Astrocyte (in vitro differentiated cells and primary cell): ENCODE results near the gene C6orf47. TPM values are rescaled to one million over a fixed set of nuclear protein-coding genes. Genes with fewer than 3 reads are reported as not detected.

Experiments
- DNase-seq: peaks from one replicate; pipeline ENCODE4 v3.0.0-alpha.2; 2010; ENCODE audit warnings: low read depth
- FAIRE-seq: peaks from 2 replicates; lab custom pipeline; 2011; peaks lifted over from hg19 to GRCh38; lab: Jason Lieb, UNC
- H2AFZ ChIP-seq: 2 replicates; pipeline ENCODE4 v1.6.0; 2012; ENCODE audit warnings: low read depth, low read length, inconsistent platforms
- H3K27ac ChIP-seq: 2 replicates; pipeline ENCODE4 v1.5.1; 2011; ENCODE audit warnings: low read depth, low read length, inconsistent platforms
- H3K27me3 ChIP-seq: 2 replicates; pipeline ENCODE4 v1.6.0; 2011; ENCODE audit warnings: low read length, inconsistent platforms; ENCODE audit not compliant: insufficient read depth
- H3K36me3 ChIP-seq: 2 replicates; pipeline ENCODE4 v1.5.1; 2011; ENCODE audit warnings: low read length, inconsistent platforms; ENCODE audit not compliant: insufficient read depth
- H3K4me1 ChIP-seq: 2 replicates; pipeline ENCODE4 v1.5.1; 2011; ENCODE audit warnings: low read length, inconsistent platforms; ENCODE audit not compliant: insufficient read depth
- H3K4me2 ChIP-seq: 2 replicates; pipeline ENCODE4 v1.6.0; 2012; ENCODE audit warnings: low read length, inconsistent platforms
- H3K4me3 ChIP-seq: 2 replicates; pipeline ENCODE4 v1.5.1; 2011; ENCODE audit warnings: low read depth, mild to moderate bottlenecking, low read length, inconsistent platforms; ENCODE audit not compliant: insufficient read depth
- H3K79me2 ChIP-seq: 2 replicates; pipeline ENCODE4 v1.6.0; 2012; ENCODE audit warnings: mild to moderate bottlenecking, low read length, inconsistent platforms; ENCODE audit not compliant: insufficient read depth
- H3K9ac ChIP-seq: 2 replicates; pipeline ENCODE4 v1.6.0; 2012; ENCODE audit warnings: mild to moderate bottlenecking, low read length, inconsistent platforms
- H3K9me3 ChIP-seq: 2 replicates; pipeline ENCODE4 v1.5.1; 2012; ENCODE audit warnings: low read depth, mild to moderate bottlenecking, low read length, inconsistent platforms; ENCODE audit not compliant: insufficient read depth
- H4K20me1 ChIP-seq: 2 replicates; pipeline ENCODE4 v1.6.0; 2012; ENCODE audit warnings: low read length, inconsistent platforms; ENCODE audit not compliant: insufficient read depth
- H3K27ac Mint-ChIP-seq: one replicate; pipeline ENCODE4 v1.8.0; 2021; ENCODE audit warnings: mild to moderate bottlenecking, mixed read lengths; ENCODE audit not compliant: unreplicated experiment
- H3K27me3 Mint-ChIP-seq: one replicate; pipeline ENCODE4 v1.8.0; 2021; ENCODE audit warnings: low read depth, mixed read lengths; ENCODE audit not compliant: unreplicated experiment
- H3K36me3 Mint-ChIP-seq: one replicate; pipeline ENCODE4 v1.8.0; 2021; ENCODE audit warnings: low read depth, mixed read lengths; ENCODE audit not compliant: unreplicated experiment
- H3K4me1 Mint-ChIP-seq: one replicate; pipeline ENCODE4 v1.8.0; 2021; ENCODE audit warnings: low read depth, mixed read lengths; ENCODE audit not compliant: unreplicated experiment
- H3K4me3 Mint-ChIP-seq: one replicate; pipeline ENCODE4 v1.8.0; 2021; ENCODE audit warnings: mild to moderate bottlenecking, moderate library complexity, mixed read lengths; ENCODE audit not compliant: unreplicated experiment
- H3K9me3 Mint-ChIP-seq: one replicate; pipeline ENCODE4 v1.8.0; 2021; ENCODE audit warnings: mild to moderate bottlenecking, mixed read lengths; ENCODE audit not compliant: unreplicated experiment
- EZH2 ChIP-seq: IDR thresholded peaks from 2 replicates; pipeline ENCODE4 v1.6.1; 2012; ENCODE audit warnings: mild to moderate bottlenecking, low read length, inconsistent platforms; ENCODE audit not compliant: insufficient read depth
- total RNA-seq: library from RNA; stranded (reverse); gene quantifications from 2 replicates; pipeline ENCODE4 v1.2.1, GENCODE V29; 2021
- TF ChIP-seq, protein P1 (sequence below): IDR thresholded peaks from 2 replicates; pipeline ENCODE4 v1.5.1; 2011; ENCODE audit warnings: low read depth, mild to moderate bottlenecking, inconsistent platforms, low read length, moderate library complexity; ENCODE audit not compliant: insufficient read depth

Gene C6orf47
- total RNA-seq, 1 donor from 2014 or later = 14.7 TPM

DNA sequence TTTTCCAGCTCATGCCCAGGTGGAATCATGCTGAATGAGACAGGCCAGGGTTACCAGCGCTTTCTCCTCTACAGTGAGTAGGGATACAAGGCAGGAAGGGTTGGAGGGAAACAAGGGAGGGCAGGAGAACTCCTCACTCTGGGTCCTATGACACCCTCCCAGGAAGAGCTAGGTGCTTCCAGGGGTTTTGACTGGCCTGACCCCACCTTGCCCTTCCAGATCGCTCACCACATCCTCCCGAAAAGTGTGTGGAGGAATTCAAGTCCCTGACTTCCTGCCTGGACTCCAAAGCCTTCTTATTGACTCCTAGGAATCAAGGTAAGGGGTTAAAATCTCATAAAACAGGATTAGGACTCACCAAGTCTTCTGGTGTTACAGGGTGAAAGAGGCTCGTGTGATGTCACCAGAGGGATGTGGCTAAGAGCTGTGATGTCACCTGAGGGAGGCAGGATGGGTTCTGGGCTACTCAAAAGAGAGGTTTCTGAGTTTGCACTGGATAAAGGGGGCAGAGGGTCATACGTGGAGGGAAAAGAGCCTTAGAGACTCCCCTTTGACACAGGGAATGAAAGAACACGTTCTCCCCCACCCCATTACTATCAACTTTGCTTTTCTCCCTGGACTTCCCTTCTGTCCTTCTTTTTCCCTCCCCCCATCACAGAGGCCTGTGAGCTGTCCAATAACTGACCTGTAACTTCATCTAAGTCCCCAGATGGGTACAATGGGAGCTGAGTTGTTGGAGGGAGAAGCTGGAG is 3.0 kb downstream of the C6orf47 start:
- no peak overlapping the region for H3K4me3 ChIP-seq
- H3K9ac ChIP-seq = no peak overlapping the region
- Mint-ChIP-seq H3K4me1 (peaks cover 14% of the 10 kb centered on the region), H3K27ac (no peak overlapping the region), H3K9me3 (no peaks in the 10 kb centered on the region), H3K27me3 (no peaks in the 10 kb centered on the region), H3K36me3 (peaks cover 23% of the 10 kb centered on the region), H3K4me3 (peak overlapping the region; percentile 79)
- H4K20me1 ChIP-seq = peaks cover 32% of the 10 kb centered on the region
- H3K4me2 ChIP-seq = peak overlapping the region; percentile 99
- no peak for TF ChIP-seq EZH2
- TF ChIP-seq, protein P1, sequence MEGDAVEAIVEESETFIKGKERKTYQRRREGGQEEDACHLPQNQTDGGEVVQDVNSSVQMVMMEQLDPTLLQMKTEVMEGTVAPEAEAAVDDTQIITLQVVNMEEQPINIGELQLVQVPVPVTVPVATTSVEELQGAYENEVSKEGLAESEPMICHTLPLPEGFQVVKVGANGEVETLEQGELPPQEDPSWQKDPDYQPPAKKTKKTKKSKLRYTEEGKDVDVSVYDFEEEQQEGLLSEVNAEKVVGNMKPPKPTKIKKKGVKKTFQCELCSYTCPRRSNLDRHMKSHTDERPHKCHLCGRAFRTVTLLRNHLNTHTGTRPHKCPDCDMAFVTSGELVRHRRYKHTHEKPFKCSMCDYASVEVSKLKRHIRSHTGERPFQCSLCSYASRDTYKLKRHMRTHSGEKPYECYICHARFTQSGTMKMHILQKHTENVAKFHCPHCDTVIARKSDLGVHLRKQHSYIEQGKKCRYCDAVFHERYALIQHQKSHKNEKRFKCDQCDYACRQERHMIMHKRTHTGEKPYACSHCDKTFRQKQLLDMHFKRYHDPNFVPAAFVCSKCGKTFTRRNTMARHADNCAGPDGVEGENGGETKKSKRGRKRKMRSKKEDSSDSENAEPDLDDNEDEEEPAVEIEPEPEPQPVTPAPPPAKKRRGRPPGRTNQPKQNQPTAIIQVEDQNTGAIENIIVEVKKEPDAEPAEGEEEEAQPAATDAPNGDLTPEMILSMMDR = no peak
- peaks cover 5% of the 10 kb centered on the region for H3K36me3 ChIP-seq
- peaks cover 73% of the 10 kb centered on the region for H3K79me2 ChIP-seq
- no peaks in the 10 kb centered on the region for H3K9me3 ChIP-seq
- H3K27ac ChIP-seq = no peak overlapping the region
- peaks cover 35% of the 10 kb centered on the region for H3K4me1 ChIP-seq
- H3K27me3 ChIP-seq = no peaks in the 10 kb centered on the region
- DNase-seq (no peak), FAIRE-seq (no peak)
- no peak overlapping the region for H2AFZ ChIP-seq

GRCh38 chr6:31655349-31656237 is 5.0 kb downstream of the C6orf47 start, which contains the start of gene APOM:
Gene APOM (plus strand): TSS chr6:31655894. CDS start chr6:31655967, 73 bp downstream.
- peaks cover 20% of the 10 kb centered on the region for H3K4me1 Mint-ChIP-seq
- H3K79me2 ChIP-seq = peaks cover 72% of the 10 kb centered on the region

More at GRCh38 chr6:31655349-31656237, 5.0 kb downstream of the C6orf47 start, which contains the start of gene APOM:
- Histone ChIP-seq H3K4me2 (no peak within 1 kb of the TSS), H3K27me3 (no peaks in the 10 kb centered on the region), H3K27ac (no peak within 1 kb of the TSS), H3K4me1 (peaks cover 42% of the 10 kb centered on the region), H3K9me3 (no peaks in the 10 kb centered on the region), H3K9ac (no peak within 1 kb of the TSS), H2AFZ (no peak within 1 kb of the TSS), H3K36me3 (no peaks in the 10 kb centered on the region), H3K4me3 (no peak within 1 kb of the TSS), H4K20me1 (peaks cover 36% of the 10 kb centered on the region)
- Mint-ChIP-seq H3K27ac (no peak within 1 kb of the TSS), H3K27me3 (no peaks in the 10 kb centered on the region), H3K4me3 (peak within 1 kb of the TSS; percentile 57), H3K36me3 (peaks cover 23% of the 10 kb centered on the region), H3K9me3 (no peaks in the 10 kb centered on the region)
- DNase-seq (no peak), FAIRE-seq (no peak)
- TF ChIP-seq EZH2 = no peak
- TF ChIP-seq, protein P1 = no peak
